ENCODE data around the gene RHNO1. TPM values are rescaled to one million over a fixed set of nuclear protein-coding genes. Genes with fewer than 3 reads are reported as not detected.
"Not testable (repeated sequence)": the region's sequence is repeated elsewhere in the genome, so short reads cannot be mapped to it uniquely, and the experiment has no call there.

Gene RHNO1
- total and polyA plus RNA-seq, 2 of the 13 experiments (the other 11 are each of a cell fraction or from before 2014, with no cell fraction given): 27.2 to 49.6 TPM

GRCh38 chr12:2862876-2863275, 14.1 kb upstream of the RHNO1 start (continued):
- TF ChIP-seq XBP1 (CRISPR knock-in tag; IDR thresholded peaks at IDR 0.05) (no peak), ZNF383 (CRISPR knock-in tag; IDR thresholded peaks at IDR 0.05; ENCODE audit: borderline replicate concordance) (no peak), ZBTB33 (CRISPR knock-in tag; IDR thresholded peaks at IDR 0.05) (no peak), ZNF546 (CRISPR knock-in tag; conservative IDR thresholded peaks at IDR 0.05) (no peak), BRCA1 (CRISPR knock-in tag; IDR thresholded peaks at IDR 0.05) (no peak), PLSCR1 (CRISPR knock-in tag; IDR thresholded peaks at IDR 0.05; ENCODE audit: borderline replicate concordance) (no peak)

GRCh38 chr12:2863402-2863801, 13.6 kb upstream of the RHNO1 start:
- peaks cover 27 to 77% of the 10 kb centered on the region in 2 experiments for H3K36me3 ChIP-seq (replicated peaks in 1 of 2; ENCODE audit: control insufficient read depth in 1 of 2, insufficient read depth in 2 of 2, low read length in 2 of 2)
- H4K20me1 ChIP-seq (ENCODE audit: insufficient read depth, low read length); intact Hi-C loops (cut with micrococcal nuclease; ENCODE audit: unreplicated experiment); DNase-seq (ENCODE audit: low spot score); POLR2A ChIA-PET; H2AFZ ChIP-seq (ENCODE audit: low read length); H3K4me2 ChIP-seq (ENCODE audit: low read depth, low read length); H3K9ac ChIP-seq (ENCODE audit: insufficient read depth, low read depth, low read length); H3K27me3 ChIP-seq (ENCODE audit: control insufficient read depth in 1 of 2, insufficient read depth in 2 of 2, low read length in 2 of 2); H3K4me1 ChIP-seq (ENCODE audit: insufficient read depth, low read length); ATAC-seq; FAIRE-seq; in situ Hi-C loops (cut with HindIII; ENCODE audit: extremely low pct_ligation_motif_present, low pct_unique_long_range_greater_than_20kb); BruUV-seq (replicated peaks); H3K27ac ChIP-seq (ENCODE audit: extremely low read length, insufficient read depth, low read length); CTCF ChIA-PET (ENCODE audit: low intra/inter-chr PET ratio, low total read pairs); H3K79me2 ChIP-seq (ENCODE audit: insufficient read depth, low read length); H3K4me3 ChIP-seq (replicated peaks in 1 of 3; ENCODE audit: insufficient read depth in 1 of 3, low read depth in 2 of 3, low read length in 3 of 3); H3K9me3 ChIP-seq (ENCODE audit: low read length): not testable (repeated sequence)
- TF ChIP-seq ZNF121 (CRISPR knock-in tag; IDR thresholded peaks at IDR 0.05): 0 out of 2 replicates have a peak, but pooled peaks have one; percentile 40
- 97% methylated on average over 7 of the region's 7 CpGs for WGBS (ENCODE audit: low lambda C conversion rate)
